Measurements from ENCODE around the gene CBX5.
A peak's percentile ranks its signal among the peaks of the same experiment; 100 is the strongest.
"Not testable (repeated sequence)": the region's sequence is repeated elsewhere in the genome, so short reads cannot be mapped to it uniquely, and the experiment has no call there.

The CBX5 gene

GRCh38 chr12:54294152-54294952 lies 14.4 kb upstream of the CBX5 start:
- peak; percentile 29 for DNase-seq

- no peak for DNase-seq
These were observed 13.0 kb upstream of the CBX5 start for GRCh38 chr12:54292931-54293241.

- DNase-seq, result no peak
These were observed 12.4 kb upstream of the CBX5 start for GRCh38 chr12:54292083-54292930.

GRCh38 chr12:54287261-54288157 lies 7.6 kb upstream of the CBX5 start:
- DNase-seq, result no peak

- no peak for DNase-seq
These were observed 6.4 kb upstream of the CBX5 start for GRCh38 chr12:54286042-54287030.

GRCh38 chr12:54285150-54286041 lies 5.5 kb upstream of the CBX5 start:
- DNase-seq, result no peak

GRCh38 chr12:54284070-54284780 lies 4.3 kb upstream of the CBX5 start:
- not testable (repeated sequence) for DNase-seq

- no peak for DNase-seq
These were observed 3.1 kb upstream of the CBX5 start for GRCh38 chr12:54282949-54283593.

GRCh38 chr12:54281694-54282093 lies 1.8 kb upstream of the CBX5 start:
- DNase-seq, result not testable (repeated sequence)

- DNase-seq, result not testable (repeated sequence)
These were observed 1.3 kb upstream of the CBX5 start for GRCh38 chr12:54281261-54281638.

GRCh38 chr12:54280468-54281260 lies 742 bp upstream of the CBX5 start, which contains the start of gene HNRNPA1:
TSS of gene HNRNPA1 (plus strand) at chr12:54280726. CDS start at chr12:54280808, 82 bp downstream.
- peak; percentile 100 for DNase-seq

- DNase-seq, result no peak
These were observed 693 bp downstream of the CBX5 start for GRCh38 chr12:54279227-54279631.

- DNase-seq, result no peak
These were observed 2.1 kb downstream of the CBX5 start for GRCh38 chr12:54277823-54278276.

- DNase-seq, result no peak
These were observed 3.6 kb downstream of the CBX5 start for GRCh38 chr12:54276368-54276767.

- peak; percentile 44 for DNase-seq
These were observed 5.9 kb downstream of the CBX5 start for GRCh38 chr12:54273981-54274380.

GRCh38 chr12:54272214-54272613 lies 7.7 kb downstream of the CBX5 start:
- no peak for DNase-seq

GRCh38 chr12:54270345-54270744 lies 9.6 kb downstream of the CBX5 start:
- DNase-seq, result no peak

- no peak for DNase-seq
These were observed 13.1 kb downstream of the CBX5 start for GRCh38 chr12:54266852-54267251.
